Measurements from ENCODE around the gene CCNY.
"Not testable (repeated sequence)": the region's sequence is repeated elsewhere in the genome, so short reads cannot be mapped to it uniquely, and the experiment has no call there.

Gene CCNY

GRCh38 chr10:35517431-35518181, 181.3 kb downstream of the CCNY start:
- peak; percentile 59 for DNase-seq (ENCODE audit: low read depth)
- no peak overlapping the region for H3K4me3 ChIP-seq (ENCODE audit: low read depth, low read length)
- TF ChIP-seq, protein P1, sequence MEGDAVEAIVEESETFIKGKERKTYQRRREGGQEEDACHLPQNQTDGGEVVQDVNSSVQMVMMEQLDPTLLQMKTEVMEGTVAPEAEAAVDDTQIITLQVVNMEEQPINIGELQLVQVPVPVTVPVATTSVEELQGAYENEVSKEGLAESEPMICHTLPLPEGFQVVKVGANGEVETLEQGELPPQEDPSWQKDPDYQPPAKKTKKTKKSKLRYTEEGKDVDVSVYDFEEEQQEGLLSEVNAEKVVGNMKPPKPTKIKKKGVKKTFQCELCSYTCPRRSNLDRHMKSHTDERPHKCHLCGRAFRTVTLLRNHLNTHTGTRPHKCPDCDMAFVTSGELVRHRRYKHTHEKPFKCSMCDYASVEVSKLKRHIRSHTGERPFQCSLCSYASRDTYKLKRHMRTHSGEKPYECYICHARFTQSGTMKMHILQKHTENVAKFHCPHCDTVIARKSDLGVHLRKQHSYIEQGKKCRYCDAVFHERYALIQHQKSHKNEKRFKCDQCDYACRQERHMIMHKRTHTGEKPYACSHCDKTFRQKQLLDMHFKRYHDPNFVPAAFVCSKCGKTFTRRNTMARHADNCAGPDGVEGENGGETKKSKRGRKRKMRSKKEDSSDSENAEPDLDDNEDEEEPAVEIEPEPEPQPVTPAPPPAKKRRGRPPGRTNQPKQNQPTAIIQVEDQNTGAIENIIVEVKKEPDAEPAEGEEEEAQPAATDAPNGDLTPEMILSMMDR (conservative IDR thresholded peaks at IDR 0.05; ENCODE audit: low read depth, low read length), result no peak

- DNase-seq (ENCODE audit: low read depth); H3K4me3 ChIP-seq (ENCODE audit: low read depth, low read length): not testable (repeated sequence)
These were observed 181.9 kb downstream of the CCNY start for GRCh38 chr10:35518187-35518586.

GRCh38 chr10:35520996-35521395, 184.7 kb downstream of the CCNY start:
- no peak for DNase-seq (ENCODE audit: low read depth)
- TF ChIP-seq, protein P1 (conservative IDR thresholded peaks at IDR 0.05; ENCODE audit: low read depth, low read length), result no peak
- H3K4me3 ChIP-seq (ENCODE audit: low read depth, low read length), result no peak overlapping the region

- DNase-seq (ENCODE audit: low read depth), result no peak
- no peak overlapping the region for H3K4me3 ChIP-seq (ENCODE audit: low read depth, low read length)
- TF ChIP-seq, protein P1 (conservative IDR thresholded peaks at IDR 0.05; ENCODE audit: low read depth, low read length), result no peak
These were observed 187.4 kb downstream of the CCNY start for GRCh38 chr10:35523670-35524225.

- no peak for DNase-seq (ENCODE audit: low read depth)
- H3K4me3 ChIP-seq (ENCODE audit: low read depth, low read length), result no peak overlapping the region
- TF ChIP-seq, protein P1 (conservative IDR thresholded peaks at IDR 0.05; ENCODE audit: low read depth, low read length), result no peak
These were observed 190.4 kb downstream of the CCNY start for GRCh38 chr10:35526746-35527145.

DNA sequence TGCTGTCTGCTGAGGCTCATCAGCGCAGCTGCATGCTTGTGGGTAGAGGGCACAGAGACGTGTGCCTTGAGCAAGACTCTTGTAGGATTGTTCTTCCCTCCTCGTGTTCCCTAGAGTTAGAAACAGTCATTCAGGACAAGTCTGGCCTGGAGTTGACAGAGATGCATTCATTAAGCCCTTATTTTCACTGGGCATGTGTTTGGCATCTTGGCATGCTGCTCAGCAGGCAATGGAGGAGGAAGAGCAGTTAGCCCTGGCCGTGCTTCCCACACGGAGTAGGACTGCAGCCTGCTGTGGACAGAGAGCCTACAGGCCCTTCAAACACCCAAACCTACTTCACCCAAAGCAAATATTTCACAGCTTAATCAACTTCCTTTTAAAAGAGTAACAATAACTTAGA, 195.8 kb downstream of the CCNY start:
- TF ChIP-seq, protein P1 (conservative IDR thresholded peaks at IDR 0.05; ENCODE audit: low read depth, low read length), result no peak
- H3K4me3 ChIP-seq (ENCODE audit: low read depth, low read length), result no peak overlapping the region
- DNase-seq (ENCODE audit: low read depth), result no peak

- TF ChIP-seq, protein P1 (conservative IDR thresholded peaks at IDR 0.05; ENCODE audit: low read depth, low read length), result no peak
- H3K4me3 ChIP-seq (ENCODE audit: low read depth, low read length), result no peak overlapping the region
- no peak for DNase-seq (ENCODE audit: low read depth)
These were observed 197.3 kb downstream of the CCNY start for GRCh38 chr10:35533565-35533964.

All from choroid plexus epithelial cell (primary cell).